HG03558 (cell line): Measurements from ENCODE around the gene SORT1.
"Not testable (repeated sequence)": the region's sequence is repeated elsewhere in the genome, so short reads cannot be mapped to it uniquely, and the experiment has no call there.

Experiments
- ATAC-seq: cut with Tn5 transposase; IDR thresholded peaks from one replicate; pipeline ENCODE4 v1.9.1; 2021; ENCODE audit warnings: moderate number of reproducible peaks; ENCODE audit not compliant: unreplicated experiment; ENCODE audit errors: extremely low read depth

Gene SORT1

GRCh38 chr1:109397581-109398342 lies at the start of gene SORT1:
Gene SORT1 (minus strand): TSS chr1:109397918. CDS start chr1:109397892, 26 bp downstream.
- ATAC-seq, result no peak

DNA sequence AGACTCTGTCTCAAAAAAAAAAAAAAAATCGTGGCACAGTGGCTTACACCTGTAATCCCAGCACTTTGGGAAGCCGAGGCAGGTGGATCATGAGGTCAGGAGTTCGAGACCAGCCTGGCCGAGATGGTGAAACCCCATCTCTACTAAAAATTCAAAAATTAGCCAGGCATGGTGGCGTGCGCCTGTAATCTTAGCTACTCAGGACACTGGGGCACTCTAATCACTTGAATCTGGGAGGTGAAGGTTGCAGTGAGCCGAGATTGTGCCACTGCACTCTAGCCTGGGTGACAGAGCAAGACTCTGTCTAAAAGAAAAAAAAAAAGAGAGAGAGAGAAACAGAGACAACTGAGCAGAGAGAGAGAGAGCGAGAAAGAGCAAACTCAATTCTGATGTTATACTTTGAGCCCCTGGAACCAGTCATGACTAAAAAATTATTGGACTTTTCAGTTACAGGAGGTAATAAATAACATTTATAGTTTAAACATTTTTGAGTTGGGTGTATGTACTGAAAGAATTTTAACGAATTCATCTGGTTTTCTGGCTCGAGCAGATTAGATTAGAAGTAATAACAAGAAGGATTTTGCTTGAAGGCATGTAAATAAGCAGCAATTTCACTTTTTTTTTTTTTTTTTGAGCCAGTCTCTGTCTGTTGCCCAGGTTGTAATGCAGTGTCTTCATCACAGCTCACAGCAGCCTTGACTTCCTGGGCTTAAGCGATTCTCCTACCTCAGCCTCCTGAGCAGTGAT lies 48.4 kb upstream of the SORT1 start:
- ATAC-seq, result not testable (repeated sequence)

DNA sequence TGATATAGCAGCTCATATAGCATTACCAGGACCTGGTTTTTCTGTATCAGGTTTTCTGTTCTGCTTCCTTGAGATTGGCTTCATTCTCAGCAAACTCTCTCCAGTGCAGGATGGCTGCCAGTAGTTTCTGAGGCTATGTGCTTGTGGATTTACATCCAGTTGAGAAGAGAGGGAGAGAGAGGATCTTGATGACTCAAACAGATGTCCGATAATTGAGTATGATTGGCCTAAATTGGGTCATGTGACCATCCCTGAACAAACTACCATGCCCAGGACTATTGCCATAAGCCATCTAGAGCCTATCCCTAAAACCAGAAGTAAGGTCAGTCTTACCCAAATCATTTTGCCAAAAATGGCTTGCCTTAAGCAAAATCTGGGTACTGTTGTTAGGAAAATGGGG lies 46.6 kb upstream of the SORT1 start:
- no peak for ATAC-seq

DNA sequence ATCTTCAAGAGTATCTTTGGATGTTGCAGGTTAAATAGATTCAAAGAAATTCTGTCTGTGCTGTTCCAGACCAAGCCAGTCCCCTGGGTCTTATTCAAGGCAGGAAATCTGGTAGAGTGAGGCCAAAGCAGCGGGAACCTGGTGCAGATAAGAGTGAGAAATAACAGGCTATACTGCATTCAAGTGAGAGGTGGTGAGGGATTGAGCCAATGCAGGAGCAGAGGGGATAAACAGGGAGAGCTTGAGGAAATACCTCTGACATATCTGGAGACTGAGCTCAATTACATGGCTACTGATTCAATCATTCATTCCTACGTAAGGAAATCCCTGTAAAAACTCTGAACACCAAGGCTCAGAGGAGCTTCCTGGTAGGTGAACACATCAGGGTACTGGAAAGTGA lies 45.8 kb upstream of the SORT1 start:
- no peak for ATAC-seq

DNA sequence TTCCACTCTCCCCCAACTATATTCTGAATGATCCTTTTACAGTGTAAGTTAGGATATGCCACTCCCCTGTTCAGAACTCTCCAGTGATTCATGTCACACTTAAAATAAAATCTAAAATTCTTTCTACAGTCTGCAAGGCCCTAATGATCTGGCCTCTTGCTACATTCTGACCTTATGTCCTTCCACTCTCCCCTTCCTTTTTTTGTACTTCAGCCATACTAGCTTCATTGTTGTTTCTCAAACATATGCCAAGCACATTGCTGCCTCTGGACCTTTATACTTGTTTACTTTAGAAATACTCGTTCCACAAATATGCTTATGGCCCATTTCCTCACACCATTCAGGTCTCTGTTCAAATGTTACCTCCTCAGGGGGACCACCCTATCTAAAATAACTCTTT lies 43.4 kb upstream of the SORT1 start:
- no peak for ATAC-seq

- no peak for ATAC-seq
Measured at GRCh38 chr1:109438798-109439297, 41.1 kb upstream of the SORT1 start.

DNA sequence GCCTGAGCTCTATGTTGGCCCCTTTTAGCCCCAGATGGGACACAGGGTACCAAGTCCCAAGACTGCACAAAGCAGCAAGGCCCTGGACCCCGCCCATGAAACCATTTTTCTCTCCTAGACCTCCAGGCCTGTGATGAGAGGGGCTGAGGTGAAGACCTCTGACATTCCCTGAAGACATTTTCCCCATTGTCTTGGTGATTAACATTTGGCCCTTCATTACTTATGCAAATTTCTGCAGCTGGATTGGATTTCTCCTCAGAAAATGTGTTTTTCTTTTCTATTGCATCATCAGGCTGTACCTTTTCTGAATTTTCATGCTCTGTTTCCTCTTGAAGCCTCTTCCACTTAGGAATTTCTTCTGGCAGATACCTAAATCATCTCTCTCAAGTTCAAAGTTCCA lies 36.8 kb upstream of the SORT1 start:
- ATAC-seq, result no peak

DNA sequence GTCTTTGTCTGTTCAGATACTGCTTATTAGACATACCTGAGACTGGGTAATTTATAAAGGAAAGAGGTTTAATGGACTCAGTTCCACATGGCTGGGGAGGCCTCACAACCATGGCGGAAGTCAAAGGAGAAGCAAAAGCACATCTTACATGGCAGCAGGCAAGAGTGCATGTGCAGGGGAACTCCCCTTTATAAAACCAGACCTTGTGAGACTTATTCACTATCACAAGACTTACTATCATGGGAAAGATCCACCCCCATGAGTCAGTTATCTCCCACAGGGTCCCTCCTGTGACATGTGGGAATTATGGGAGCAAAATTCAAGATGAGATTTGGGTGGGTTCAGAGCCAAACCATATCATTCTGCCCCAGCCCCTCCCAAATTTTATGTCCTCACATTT lies 35.6 kb upstream of the SORT1 start:
- ATAC-seq, result no peak

- ATAC-seq, result no peak
Measured at GRCh38 chr1:109432336-109432735, 34.6 kb upstream of the SORT1 start.

- ATAC-seq, result no peak
Measured at GRCh38 chr1:109427171-109427467, 29.4 kb upstream of the SORT1 start.

DNA sequence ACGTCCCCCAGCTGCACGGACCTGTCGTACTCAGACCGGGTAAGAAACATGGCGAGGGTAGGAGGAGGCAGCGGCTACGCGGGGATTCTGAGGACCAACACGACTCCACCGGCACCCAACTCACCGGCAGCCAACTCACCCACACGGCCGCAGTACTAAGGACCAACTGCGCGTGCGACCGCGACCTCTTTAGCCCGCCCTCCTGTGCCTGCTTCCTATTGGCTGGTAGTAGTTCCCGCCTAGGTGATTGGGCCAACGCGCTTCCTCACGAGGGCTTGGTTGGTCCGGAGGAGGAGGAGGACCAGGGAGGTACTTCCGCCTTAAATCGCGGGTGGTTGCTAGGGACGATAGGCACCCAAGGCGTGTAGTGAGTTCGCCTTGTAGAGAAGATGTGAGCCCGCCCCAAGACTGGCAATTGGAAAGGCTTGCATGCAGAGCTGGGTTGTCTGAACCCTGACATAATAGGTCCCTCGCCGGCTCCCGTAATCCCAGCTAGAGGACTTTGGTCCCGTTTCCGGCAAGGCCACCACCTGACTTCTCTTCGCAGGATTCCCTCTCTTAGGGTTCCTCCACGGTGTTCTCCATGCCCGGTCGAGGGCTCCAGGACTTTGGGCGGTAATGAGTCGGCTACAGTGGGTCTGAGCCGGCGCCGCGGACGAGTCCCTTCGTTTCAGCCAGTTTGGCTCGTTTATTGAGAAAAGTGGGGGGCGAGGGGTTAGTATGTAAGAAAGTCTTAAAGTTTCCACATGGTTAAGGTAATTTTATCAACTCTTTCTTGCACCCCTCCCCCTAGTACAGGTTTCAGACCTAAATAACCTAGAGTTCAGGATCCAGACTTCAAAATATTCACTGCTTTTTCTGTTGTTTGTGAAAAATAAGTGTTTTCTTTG lies 28.8 kb upstream of the SORT1 start, which contains the start of gene PSMA5:
PSMA5 (minus strand) TSS at position 168 of the 890 bp plus-strand sequence; CDS start at position 50, 118 bp downstream.
- ATAC-seq, result peak; percentile 94

DNA sequence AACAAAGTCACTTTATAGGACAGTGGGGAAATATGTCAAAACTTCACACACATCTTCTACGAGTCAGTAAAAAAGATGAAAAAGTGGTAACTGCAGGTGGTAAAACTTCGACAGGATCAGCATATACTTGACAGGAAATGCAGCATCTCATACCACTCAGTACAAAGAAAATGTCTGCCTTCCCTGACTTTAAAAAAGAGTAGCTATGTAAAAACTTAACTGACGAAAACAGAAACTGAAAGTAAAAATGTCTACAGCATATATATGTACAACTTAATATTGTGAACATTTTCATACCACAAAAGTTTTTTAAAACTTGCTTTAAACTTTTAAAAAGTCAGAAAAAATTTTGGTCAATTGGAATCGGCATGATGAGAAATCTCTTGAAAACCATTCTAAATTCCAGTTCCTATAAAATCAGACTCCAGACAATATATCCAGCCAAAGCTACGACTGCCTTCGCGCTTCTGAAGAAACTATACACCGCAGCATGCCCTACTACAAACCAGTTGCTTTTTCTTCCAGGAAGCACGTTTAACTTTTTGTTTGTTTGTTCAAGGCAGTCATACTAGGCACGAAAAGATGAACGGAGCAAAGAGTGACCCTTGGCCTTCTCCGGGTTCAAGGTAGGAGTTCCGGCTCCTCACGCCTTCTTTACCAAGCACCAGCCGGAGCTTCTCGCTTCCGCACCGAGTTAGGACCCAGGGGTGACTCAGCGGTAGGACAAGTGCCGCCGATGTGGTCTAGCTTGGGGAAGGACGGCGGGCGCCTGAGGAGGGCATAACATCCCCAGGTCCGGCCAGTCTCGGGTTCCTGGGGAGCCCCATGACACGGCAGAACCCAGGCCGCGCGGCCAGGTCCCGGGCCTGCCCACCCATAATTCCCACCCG lies 27.9 kb upstream of the SORT1 start:
- ATAC-seq, result no peak

DNA sequence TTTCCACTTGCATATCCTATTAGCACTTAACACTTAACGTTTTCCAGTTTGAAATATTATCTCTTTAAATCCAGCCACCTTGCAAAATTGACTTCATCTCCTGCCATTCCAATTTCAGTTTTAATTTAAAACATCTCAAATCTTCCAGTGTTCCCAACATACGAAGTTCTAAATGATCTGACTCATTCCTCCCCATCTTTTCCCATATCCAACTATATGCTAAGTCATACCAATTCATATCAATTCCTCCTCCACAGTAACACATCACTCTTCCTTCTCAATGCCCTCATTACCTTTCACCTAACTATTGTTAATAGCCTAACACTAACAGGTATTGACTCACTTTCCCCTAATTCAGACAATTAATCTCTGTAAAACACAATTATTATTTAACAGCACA lies 25.8 kb upstream of the SORT1 start:
- ATAC-seq, result no peak

GRCh38 chr1:109412551-109412950 lies 14.8 kb upstream of the SORT1 start:
- ATAC-seq, result no peak

GRCh38 chr1:109404838-109405237 lies 7.1 kb upstream of the SORT1 start:
- no peak for ATAC-seq

GRCh38 chr1:109402025-109402424 lies 4.3 kb upstream of the SORT1 start:
- no peak for ATAC-seq

GRCh38 chr1:109400035-109400655 lies 2.4 kb upstream of the SORT1 start:
- ATAC-seq, result no peak

DNA sequence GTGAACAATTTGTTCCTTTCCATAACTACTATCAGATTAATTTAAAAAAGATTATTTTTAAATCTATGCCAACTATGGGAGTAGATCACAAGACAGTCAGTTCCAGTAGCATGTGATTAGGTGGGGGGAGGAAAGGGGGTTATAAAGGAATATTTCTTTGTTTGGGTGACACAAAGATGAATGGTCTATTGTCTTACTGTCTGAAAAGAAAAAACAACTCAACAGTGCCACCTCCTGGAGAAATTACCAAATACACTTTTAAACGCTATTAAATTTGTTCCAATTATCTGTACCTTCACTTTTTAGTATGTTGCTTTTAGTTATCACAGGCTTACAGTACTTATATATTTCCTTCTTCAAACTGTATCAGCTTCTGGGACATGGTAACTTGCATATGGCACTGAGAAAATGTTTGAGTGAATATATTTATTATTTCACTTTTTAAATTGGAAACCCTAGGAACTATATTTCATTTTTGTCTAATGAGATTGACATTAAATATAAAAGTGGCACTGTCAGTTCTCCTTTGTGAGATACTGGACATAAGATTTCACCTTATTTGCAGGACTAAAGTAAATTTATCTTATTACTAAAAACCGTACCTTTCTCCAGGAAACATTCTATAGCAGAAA lies 1.7 kb upstream of the SORT1 start:
- no peak for ATAC-seq
